ENCODE measurements around the gene STK24.

STK24 gene

GRCh38 chr13:98467263-98467985 is 109.5 kb downstream of the STK24 start:
- no peak for DNase-seq

- DNase-seq = peak; percentile 43
Measured at GRCh38 chr13:98466634-98467236, 110.2 kb downstream of the STK24 start.

GRCh38 chr13:98462946-98463345 is 114.0 kb downstream of the STK24 start:
- no peak for DNase-seq

GRCh38 chr13:98462241-98462882 is 114.5 kb downstream of the STK24 start:
- DNase-seq = no peak

- DNase-seq = no peak
Measured at GRCh38 chr13:98461486-98462240, 115.2 kb downstream of the STK24 start.

- no peak for DNase-seq
Measured at GRCh38 chr13:98460516-98460915, 116.4 kb downstream of the STK24 start.

- DNase-seq = no peak
Measured at GRCh38 chr13:98459721-98460370, 117.1 kb downstream of the STK24 start.

- DNase-seq = no peak
Measured at GRCh38 chr13:98459171-98459681, 117.7 kb downstream of the STK24 start.

- no peak for DNase-seq
Measured at GRCh38 chr13:98458431-98458830, 118.5 kb downstream of the STK24 start.

- DNase-seq = no peak
Measured at GRCh38 chr13:98457053-98457452, 119.9 kb downstream of the STK24 start.

GRCh38 chr13:98456413-98456845 is 120.5 kb downstream of the STK24 start:
- DNase-seq = no peak

GRCh38 chr13:98454389-98454881 is 122.5 kb downstream of the STK24 start:
- peak; percentile 95 for DNase-seq

GRCh38 chr13:98452851-98453843 is 123.8 kb downstream of the STK24 start:
- DNase-seq = peak; percentile 77

GRCh38 chr13:98451676-98452470 is 125.0 kb downstream of the STK24 start:
- DNase-seq = peak; percentile 39

GRCh38 chr13:98450539-98451111 is 126.3 kb downstream of the STK24 start:
- DNase-seq = no peak

- no peak for DNase-seq
Measured at GRCh38 chr13:98450026-98450425, 126.9 kb downstream of the STK24 start.

GRCh38 chr13:98449273-98449672 is 127.6 kb downstream of the STK24 start:
- DNase-seq = no peak

- DNase-seq = no peak
Measured at GRCh38 chr13:98448642-98448928, 128.3 kb downstream of the STK24 start.

- DNase-seq = no peak
Measured at GRCh38 chr13:98447881-98448641, 128.8 kb downstream of the STK24 start.
